Muscle of arm (tissue), 12 donors: Measurements from ENCODE around the gene FTL. TPM values are rescaled to one million over a fixed set of nuclear protein-coding genes. Genes with fewer than 3 reads are reported as not detected.

Source experiments
- DNase-seq: peaks from one replicate; pipeline ENCODE4 v3.0.0-alpha.2; 2013
- polyA plus RNA-seq, 12 donors: library from polyadenylated mRNA; unstranded; fragments of 120-200 nt; gene quantifications; one replicate each; pipeline ENCODE4 v1.2.1, GENCODE V29; 2013; ENCODE audit not compliant: insufficient read length in 12 of 12

The FTL gene
- polyA plus RNA-seq, 12 donors: 466 to 1,078 (median 553) TPM; not detected in 1

DNA sequence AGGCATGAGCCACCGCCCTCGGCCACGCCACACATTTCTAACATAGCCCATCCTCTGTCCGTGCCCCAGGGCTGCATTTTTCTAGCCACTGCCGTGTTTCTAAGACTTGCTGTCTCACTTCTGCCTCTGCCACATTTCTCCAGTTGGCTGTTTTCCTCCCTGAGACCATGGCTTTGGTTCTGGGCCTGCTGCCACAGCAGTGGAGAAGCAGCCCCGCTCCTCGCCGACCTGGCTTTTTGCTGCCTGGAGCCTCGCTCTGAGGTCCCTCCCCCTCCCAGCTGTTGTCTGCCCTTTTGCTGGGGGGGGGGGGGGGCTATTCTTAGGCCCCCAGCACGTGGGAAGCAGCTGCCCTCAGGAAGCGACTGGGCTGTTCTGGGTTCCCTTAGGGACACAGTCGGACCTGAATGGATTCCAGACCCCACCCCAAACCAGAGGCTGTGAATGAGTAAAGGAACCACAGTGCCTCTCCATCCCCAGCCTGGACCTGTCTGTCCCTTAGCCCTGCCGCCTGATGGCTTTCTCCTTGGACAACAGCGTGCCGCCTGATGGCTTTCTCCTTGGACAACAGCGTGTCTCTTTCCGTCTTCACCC is 24.7 kb downstream of the FTL start:
- no peak for DNase-seq

DNA sequence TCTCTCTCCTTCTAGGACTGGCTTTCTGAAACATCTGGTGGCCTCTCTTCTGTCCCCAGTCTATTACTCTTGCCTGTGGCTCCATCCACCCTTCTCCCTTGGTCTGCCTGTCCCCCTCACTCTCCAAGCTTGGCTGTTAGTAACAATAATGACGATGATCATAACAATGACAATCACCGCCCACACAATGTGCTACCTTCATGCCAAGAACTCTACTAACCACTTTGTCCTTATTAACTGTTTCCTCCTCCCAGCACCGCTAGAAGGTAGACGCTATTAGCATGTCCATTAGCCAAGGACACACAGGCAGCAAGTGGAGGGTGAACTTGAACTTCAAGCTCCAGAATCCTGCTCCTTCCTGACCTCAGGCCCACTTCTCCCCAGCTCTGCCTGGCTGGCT is 25.3 kb downstream of the FTL start:
- DNase-seq: no peak

DNA sequence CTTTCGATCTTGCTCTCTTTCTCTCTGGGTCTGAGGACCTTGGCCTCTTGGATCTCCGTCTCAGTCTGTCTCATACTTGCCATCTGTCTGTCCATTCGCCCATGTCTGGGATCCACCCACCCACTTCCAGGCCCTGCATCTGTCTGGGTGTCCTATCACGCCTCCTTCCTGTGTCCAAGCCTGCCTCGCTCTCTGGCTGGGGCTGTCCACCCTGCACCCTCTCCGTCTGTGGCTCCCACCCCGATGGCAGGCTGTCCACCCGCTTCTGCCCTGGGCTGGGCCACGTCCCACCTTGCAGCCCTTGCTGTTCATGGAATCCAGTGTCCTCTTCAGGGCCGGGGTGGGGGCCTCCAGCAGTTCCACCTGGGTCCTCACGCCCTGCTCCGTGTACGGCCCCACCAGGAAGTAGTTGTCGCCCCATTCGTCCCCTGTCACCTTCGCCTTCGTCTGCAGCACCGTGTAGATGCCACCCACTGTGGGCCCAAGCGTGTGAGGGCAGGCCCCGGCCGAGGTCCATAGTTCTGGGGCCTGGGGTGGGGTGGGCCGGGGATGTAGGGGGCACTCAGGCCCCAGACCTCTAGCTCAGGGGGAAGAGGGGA is 26.0 kb downstream of the FTL start:
- DNase-seq: no peak

DNA sequence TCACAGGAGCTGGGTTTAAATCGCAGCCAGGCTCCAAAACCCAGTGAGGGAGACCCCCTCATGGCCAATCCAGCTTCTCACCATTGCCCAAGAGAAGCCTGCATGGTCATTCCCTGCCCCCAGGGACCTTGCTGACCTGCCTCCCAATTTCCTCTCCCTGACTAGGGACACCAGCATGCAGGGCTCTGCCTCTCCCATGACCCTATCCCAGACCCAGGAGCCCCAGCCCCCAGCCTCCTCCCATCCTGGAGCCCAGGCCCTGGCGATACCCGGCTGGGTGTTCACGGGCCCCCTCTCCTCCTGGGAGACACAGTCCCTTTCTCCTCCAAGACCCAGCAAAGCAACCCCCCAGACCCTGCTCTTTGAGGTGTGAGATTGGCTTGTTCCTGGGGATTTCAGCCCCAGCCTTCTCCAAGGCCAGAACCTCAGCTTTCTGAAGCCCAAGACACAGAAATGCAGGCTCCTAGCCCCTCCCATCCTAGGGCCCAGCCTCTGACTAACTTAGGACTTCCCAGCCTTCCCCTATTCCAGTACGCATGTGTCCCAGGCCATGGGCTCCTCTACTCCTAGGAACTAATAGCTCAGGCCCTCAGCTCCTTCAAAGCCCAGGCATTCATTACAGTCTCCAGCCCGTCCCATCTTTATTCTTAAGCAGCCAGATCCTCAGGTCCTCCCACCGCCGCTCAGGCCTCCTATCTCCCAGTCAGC is 26.9 kb downstream of the FTL start:
- DNase-seq: peak; percentile 72

DNA sequence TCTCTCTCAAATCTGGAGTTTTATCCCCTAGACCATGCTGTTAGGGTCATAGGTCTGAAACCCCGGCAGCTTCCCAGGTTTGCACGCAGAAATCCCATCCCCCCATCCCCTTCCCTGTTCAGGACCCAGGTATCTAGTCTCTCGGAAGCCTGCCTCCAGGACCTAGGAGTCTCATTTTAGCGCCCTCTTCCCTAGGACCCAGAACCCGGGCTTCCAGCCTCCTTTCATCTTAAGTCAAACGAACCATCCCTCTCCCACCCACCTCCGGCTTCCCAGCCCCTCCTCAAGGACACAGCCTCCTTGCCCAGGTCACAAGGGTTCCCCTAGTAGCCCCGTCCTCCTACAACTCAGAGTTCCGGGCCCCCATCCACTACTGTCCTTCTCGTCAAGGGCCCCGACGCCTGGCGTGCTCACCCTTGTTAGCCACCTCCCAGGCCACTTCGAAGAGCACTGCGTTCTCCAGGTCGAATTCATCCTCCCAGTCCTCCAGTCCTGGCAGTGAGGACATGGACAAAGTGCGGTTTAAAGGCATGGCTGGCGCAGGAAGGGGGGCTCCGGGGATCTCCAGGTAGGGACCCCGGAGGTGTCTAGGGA is 27.6 kb downstream of the FTL start:
- DNase-seq: no peak

DNA sequence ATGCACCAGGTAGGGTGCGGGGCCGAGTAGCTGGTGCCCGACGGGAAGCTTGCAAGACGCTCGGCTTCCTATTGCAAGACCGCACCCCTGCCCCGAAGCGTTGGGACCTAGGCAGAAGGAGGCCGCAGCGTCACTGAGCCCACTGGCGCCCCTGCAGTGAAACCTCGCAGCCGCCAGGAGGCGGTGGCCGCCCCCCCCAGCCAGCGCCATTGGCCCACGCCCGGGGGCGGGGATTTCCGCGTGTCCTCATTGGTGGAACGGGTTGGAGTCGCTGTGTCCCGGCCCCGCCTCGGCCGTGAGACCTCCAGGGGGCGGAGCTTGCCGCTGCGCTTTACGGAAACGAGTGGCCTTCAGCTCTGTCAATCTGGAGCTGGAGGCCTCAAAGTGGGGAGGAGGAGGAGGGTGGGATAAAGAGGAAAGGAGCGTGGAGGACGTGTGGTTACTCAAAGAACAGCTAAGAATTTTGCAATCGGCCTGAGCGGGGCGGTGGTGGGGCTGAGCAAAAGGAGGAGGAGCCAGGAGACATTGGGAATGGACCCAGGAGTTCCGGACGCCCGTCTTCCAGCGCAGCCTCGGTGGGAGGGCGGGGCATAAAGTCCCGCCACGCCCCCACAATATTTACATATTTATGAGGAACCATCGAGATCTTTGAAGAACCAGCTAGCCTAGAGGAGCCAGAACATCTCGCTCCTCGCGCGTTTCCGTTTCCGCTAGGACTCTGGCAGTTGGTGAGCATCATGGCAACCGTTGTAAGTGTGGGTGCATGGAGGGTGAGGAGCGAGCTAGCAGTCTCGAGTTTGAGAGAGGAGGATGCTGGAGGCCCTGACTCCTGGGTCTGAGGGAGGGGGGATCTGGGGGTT is 28.3 kb downstream of the FTL start, which contains the start of the genes GYS1 and RUVBL2:
Gene GYS1 (minus strand): TSS at position 135 of the 860 bp plus-strand sequence. CDS start 197 bp downstream, outside the sequence.
Gene RUVBL2 (plus strand): TSS at position 713 of the 860 bp plus-strand sequence. CDS start 25 bp downstream, at position 738.
- DNase-seq: peak; percentile 100

DNA sequence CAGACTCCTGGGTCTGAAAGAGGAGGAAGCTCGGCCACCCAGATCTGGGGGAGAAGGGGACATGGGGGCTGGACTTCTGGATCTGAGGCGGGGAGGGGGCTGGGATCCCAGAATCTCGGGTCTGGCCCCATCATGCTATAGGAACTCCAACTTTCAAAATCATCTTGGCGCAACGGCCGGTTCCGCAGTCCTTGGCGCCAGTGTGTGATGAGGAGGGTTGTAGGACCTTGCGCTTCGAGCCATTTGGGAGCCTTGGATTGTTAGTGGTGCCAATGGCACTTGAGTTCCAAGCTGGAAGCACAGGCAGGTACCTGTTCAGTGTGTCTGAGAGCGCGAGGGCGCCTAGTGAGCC is 28.9 kb downstream of the FTL start:
- DNase-seq: no peak

DNA sequence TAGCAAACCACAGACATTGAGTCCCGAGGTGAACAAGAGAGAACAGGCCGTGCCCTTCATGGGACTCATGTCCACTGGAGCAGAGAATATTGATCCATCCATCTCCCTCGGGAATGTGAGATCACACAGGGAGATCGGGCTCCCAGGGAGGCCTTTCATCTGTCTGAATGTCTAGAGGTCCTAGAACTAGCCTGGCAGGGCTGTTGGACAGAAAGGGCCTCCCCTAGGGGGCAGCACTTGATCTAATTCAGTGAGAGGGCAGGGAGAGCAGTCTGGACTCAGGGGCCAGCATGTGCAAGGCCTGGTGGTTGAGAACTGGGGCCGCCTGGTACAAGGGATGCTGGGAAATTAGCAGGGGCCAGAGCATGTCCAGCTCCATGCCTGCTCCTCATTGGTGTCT is 32.9 kb downstream of the FTL start:
- no peak for DNase-seq

DNA sequence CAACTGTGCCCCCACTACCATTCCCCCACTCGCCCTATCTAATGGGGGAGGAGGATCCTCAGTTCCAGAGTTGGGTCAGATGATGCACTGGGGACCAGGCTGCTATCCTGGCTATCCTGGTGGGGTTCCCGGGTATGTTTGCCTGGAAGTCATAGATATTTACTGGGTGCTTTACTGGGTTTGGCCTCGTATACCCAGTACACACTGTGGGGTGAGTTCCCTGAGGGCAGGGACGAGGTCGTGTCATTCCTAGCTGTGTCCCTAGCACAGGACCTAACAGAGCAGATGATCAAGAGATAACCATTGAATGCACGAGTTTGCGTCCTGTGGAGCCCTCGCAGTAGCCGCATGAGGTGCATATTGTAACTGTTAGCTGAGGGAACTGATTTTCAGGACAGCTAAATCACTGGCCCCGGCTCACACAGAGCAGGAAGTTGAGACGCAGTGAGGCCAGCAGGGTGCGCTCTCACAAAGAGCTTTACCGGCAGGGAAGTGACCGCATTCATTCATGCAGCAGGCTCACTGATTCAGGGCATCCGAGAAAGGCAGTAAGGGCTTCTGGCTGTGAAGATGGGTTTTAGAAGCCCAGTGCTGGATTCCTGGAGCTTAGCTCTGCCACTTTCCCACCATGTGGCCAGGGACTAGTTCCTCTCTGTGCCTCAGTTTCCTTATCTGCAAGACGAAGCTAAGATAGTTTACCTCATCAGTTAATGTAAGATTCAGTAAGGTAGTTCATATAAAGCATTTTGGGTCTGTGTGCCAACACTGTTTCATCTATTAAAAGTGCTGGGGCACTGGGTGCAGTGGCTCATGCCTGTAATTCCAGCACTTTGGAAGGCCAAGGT is 34.6 kb downstream of the FTL start:
- DNase-seq: no peak

DNA sequence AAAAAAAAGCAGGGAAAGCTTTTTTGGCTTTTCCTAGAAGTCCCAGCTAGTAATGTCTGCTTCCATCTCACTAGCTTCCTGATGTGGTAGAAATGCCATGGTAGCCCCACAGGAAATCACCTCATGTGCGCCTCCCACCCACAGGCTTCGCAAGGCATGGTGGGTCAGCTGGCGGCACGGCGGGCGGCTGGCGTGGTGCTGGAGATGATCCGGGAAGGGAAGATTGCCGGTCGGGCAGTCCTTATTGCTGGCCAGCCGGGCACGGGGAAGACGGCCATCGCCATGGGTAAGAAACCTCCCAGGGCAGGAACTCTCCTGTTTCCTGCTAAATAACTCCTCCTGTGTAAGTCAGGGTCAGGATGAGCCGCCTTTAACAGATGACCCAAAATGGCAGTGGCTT is 39.0 kb downstream of the FTL start:
- DNase-seq: no peak

DNA sequence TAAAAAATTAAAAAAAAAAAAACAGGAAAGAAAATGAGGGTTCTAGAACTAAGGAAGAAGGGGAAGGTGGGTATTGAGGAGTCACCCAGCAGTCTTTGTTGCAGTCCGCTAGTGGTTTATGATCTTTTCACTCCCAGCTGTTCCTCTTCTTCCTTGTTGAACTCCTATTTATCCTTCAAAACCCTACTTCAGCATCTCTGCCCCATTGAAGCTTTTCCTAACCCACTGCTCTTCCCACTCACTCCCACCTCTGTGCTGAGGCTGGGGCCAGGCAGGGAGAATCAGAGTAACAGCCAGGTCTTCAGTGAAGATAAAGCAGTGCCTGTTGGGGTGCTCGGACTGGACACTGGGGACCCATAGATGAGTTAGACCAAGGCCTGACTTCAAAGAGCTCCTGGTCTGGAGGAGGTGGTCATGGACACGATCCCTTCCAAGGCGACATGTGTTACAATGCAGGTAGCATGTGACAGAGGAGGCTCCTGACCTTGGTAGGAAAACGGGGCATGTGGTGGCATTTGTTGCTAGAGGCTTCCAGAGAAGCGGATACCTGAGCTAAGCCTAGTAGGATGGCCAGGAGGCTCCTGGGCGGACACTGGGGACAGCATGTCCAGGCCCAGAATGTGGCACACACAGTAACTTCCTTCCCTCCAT is 40.0 kb downstream of the FTL start:
- DNase-seq: no peak

DNA sequence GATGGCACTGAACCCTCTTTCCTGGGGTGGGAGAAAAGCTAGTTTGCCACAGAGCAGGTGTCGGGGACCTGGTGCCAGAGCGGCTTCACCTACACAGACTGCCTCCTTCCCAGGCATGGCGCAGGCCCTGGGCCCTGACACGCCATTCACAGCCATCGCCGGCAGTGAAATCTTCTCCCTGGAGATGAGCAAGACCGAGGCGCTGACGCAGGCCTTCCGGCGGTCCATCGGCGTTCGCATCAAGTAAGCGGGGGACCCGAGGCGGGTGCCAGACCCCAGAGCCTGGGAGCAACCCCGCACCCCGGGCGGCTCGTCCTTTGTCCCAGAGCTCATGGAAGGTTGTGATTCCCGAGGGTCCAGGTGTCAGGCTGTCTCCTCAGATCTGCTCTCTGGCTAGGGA is 41.8 kb downstream of the FTL start:
- DNase-seq: no peak

DNA sequence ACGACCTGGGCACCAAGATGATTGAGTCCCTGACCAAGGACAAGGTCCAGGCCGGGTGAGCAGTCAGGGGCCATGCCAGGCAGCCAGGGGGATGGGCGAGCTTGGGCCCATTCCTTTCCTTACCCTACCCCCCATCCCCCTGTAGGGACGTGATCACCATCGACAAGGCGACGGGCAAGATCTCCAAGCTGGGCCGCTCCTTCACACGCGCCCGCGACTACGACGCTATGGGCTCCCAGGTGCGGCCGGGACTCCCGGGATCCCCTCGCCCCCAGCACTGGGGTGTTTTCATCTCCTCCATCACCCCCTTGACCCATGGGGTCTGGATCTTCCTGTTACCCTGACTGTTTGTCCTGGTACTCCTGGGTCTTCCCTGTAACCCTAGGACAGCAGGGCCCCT is 44.7 kb downstream of the FTL start:
- DNase-seq: no peak

DNA sequence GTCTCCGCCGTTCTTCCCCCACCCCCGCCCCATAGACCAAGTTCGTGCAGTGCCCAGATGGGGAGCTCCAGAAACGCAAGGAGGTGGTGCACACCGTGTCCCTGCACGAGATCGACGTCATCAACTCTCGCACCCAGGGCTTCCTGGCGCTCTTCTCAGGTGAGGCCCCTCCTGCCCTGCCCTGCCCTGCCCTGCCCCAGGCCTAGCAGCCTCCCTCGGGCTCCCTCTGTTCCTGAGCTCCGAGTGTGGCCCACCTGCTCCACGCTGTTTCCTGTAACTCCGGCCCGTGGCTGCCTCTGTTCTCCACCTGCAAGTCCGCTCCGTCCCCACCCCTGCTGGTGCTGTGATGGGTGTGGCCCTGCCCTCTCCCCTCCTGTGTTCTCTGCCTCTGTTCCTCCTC is 45.3 kb downstream of the FTL start:
- DNase-seq: no peak

DNA sequence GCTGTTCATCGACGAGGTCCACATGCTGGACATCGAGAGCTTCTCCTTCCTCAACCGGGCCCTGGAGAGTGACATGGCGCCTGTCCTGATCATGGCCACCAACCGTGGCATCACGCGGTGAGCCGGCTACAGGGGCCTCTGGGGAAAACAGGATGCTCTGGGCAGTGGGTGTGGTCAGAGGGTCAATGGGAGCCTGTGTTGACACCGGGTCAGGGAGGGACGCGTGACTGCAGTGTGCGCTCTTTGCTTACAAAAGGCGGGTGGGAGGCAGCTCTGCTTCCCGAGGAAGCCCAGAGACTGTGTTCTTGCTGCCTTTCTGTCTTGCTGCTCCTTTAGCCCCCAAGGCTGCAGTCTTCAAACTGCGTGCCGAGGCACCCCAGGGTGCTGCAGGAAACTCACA is 46.1 kb downstream of the FTL start:
- no peak for DNase-seq

DNA sequence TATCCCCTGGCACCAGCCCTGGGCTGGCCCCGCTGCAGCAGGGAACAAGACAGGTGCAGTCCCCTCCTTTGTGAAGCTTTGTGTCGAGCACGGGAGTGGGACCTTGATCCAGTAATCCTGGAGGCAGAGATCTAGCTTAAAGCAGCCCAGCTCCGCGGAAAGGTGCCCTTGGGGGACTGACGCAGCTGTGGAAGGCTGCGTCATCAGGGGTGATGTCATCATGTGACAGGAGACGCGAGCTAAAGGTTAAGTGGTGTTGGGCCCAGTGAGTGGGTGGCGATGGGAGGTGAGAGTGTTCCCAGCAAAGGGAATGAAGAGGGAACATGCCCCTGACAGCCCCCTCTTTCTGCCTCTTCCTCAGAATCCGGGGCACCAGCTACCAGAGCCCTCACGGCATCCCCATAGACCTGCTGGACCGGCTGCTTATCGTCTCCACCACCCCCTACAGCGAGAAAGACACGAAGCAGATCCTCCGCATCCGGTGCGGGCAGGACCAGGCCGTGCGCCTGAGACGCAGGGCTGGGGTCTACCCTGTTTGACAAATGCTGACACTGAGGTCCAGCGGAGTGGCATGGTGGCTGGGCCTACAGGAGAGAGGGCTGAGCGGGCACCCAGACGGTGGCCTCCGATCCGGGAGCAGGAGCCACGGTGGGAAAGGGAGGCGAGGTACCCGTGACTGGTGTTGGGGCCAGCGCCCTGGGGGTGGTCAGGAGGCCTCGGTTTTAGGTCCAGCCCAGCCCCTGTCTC is 49.2 kb downstream of the FTL start:
- DNase-seq: no peak

DNA sequence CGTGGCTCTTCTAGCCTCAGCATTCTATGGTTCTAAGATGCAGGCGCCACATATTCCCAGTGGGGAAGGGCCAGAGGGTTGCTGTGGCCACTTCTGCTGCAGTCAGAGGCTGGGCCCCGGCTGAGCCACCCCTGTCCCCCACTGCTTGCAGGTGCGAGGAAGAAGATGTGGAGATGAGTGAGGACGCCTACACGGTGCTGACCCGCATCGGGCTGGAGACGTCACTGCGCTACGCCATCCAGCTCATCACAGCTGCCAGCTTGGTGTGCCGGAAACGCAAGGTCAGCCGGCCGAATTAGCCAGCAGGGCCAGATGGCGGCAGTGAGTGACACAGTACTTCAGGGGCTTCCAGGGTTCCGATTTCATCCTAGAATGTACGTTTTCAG is 49.8 kb downstream of the FTL start:
- no peak for DNase-seq

DNA sequence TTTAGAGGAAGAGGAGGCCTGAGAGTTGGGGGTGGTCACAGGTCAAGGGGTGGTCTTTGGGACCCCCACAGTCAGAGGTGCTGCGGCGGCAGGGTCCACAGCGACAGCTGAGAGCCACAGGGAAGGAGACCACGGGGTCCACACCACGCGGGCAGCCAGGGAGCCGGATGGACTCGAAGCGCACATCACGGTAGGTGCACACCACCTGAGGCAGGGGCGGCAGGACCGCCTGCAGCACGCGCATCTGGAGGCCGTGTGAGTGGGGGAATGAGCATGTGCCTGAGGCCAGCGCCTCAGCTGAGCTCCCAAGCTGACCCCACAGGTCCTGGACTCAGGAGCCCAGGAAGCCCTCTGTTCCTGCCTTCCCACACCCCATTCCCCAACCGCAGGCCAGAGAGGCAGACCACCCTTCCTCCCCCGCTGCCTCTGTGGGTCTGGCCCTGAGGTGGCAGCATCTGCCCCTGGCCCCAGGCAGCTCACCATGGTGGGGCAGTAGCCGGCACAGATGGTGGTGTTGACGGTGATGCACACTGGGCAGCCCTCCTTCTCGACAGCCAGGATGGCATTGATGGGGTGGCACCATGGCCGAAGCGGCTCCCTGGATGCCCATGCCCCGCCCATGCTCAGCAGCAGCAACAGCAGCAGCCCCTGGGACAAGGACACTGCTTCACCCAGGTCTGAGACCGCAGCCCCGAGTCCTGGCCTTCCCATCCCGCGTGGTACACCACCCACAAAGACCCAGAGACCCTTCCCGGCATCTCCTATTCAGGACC is 51.1 kb downstream of the FTL start:
- DNase-seq: no peak
